ENCODE data around the gene MUC12.
"Not testable (repeated sequence)": the region's sequence is repeated elsewhere in the genome, so short reads cannot be mapped to it uniquely, and the experiment has no call there.

The MUC12 gene

DNA sequence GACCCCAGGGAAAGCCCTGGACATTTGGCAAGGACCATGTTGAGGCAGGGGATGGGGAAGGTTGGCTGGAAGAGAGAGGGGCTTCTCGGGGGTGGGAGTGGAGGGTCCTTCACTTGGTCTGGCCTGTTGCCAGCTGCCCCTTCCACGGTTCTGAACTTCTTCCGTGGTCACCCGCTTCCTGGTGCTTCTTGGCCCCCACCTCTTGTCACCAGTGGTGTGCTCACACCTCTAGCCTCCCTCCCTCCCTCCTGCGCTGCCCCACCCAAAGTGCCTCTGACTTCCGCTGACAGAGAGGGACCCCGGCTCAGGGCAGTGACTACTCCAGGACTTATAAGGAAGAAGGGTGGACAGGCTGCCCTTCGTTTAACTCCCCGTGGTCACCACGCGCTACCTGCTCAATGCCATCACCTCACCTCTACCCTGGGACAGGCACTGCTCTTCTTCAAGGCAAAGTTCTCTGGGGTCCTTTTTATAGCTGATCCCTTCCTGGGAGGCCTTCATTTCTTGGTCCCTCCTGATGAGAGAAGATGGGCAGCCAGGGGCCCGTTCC is at the start of gene MUC12:
Gene MUC12 (plus strand): TSS at position 500 of the 550 bp plus-strand sequence. CDS start 58 bp downstream, outside the sequence.
- H3K27ac Mint-ChIP-seq: no peak within 1 kb of the TSS
- peaks cover 2% of the 10 kb centered on the region for H3K36me3 Mint-ChIP-seq
- H3K4me3 Mint-ChIP-seq: no peak within 1 kb of the TSS
- peaks cover 29% of the 10 kb centered on the region for H3K27me3 Mint-ChIP-seq
- peaks cover 3% of the 10 kb centered on the region for H3K9me3 Mint-ChIP-seq (ENCODE audit: low read depth)
- H3K4me1 Mint-ChIP-seq (ENCODE audit: low read depth): peaks cover 23% of the 10 kb centered on the region

DNA sequence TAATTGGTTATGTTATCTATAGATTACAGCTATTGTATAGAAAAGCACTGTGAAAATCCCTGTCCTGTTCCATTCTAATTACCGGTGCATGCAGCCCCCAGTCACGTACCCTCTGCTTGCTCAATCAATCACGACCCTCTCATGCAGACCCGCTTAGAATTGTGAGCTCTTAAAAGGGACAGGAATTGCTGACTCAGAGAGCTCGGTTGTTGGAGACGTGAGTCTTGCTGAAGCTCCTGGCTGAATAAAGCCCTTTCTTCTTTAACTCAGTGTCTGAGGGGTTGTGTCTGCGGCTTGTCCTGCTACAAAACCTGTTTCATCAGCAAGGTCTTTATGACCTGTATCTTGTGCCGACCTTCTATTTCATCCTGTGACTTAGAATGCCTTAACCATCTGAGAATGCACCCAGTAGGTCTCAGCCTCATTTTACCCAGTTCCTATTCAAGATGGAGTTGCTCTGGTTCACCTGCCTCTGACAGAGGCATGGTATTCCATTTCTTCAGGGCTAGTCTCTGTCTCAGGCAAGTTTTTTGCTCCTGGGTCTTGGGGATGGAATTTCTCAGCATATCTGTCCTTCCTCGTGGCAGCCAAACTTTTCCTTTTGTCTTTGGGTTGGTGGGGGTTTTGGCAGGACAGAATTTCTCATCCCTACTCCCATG is 49.5 kb upstream of the MUC12 start:
- not testable (repeated sequence) for H3K27ac Mint-ChIP-seq, H3K4me3 Mint-ChIP-seq, H3K27me3 Mint-ChIP-seq

GRCh38 chr7:100921039-100921438 is 48.3 kb upstream of the MUC12 start:
- Mint-ChIP-seq H3K4me1 (ENCODE audit: low read depth) (no peaks in the 10 kb centered on the region), H3K9me3 (ENCODE audit: low read depth) (no peaks in the 10 kb centered on the region), H3K4me3 (no peak overlapping the region), H3K27me3 (peaks cover 9% of the 10 kb centered on the region), H3K36me3 (no peaks in the 10 kb centered on the region), H3K27ac (no peak overlapping the region)

More for the DNA sequence above, 49.5 kb upstream of the MUC12 start:
- not testable (repeated sequence) for H3K9me3 Mint-ChIP-seq (ENCODE audit: low read depth); H3K4me1 Mint-ChIP-seq (ENCODE audit: low read depth); H3K36me3 Mint-ChIP-seq

- H3K4me1 Mint-ChIP-seq (ENCODE audit: low read depth); H3K36me3 Mint-ChIP-seq; H3K9me3 Mint-ChIP-seq (ENCODE audit: low read depth); H3K27ac Mint-ChIP-seq; H3K4me3 Mint-ChIP-seq; H3K27me3 Mint-ChIP-seq: not testable (repeated sequence)
Measured at GRCh38 chr7:100923616-100924015, 45.7 kb upstream of the MUC12 start.

GRCh38 chr7:100929808-100930174 is 39.6 kb upstream of the MUC12 start:
- peaks cover 8% of the 10 kb centered on the region for H3K27me3 Mint-ChIP-seq
- no peaks in the 10 kb centered on the region for H3K4me1 Mint-ChIP-seq (ENCODE audit: low read depth)
- no peak overlapping the region for H3K4me3 Mint-ChIP-seq
- H3K9me3 Mint-ChIP-seq (ENCODE audit: low read depth): peaks cover 5% of the 10 kb centered on the region
- H3K36me3 Mint-ChIP-seq: no peaks in the 10 kb centered on the region
- H3K27ac Mint-ChIP-seq: no peak overlapping the region

DNA sequence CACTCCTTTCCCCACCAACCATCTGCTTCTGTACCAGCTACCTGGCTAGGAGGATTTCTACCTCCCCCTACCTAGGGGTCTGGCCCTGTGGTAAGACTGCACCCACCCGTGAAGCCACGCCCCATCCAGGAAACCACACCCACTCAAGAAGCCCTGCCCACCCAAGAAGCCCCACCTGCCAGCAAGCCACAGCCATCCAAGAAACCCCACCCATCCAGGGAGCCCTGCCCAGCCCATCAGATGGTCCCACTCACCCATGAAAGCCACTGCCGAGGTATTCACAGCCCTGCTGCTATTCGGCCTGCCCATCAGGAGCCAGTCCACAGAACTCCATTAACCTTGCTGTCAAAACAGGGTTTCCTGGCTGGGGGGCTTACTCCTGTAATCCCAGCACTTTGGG is 35.6 kb upstream of the MUC12 start:
- Mint-ChIP-seq H3K36me3 (no peaks in the 10 kb centered on the region), H3K27ac (no peak overlapping the region), H3K9me3 (ENCODE audit: low read depth) (peaks cover 5% of the 10 kb centered on the region), H3K4me3 (no peak overlapping the region), H3K4me1 (ENCODE audit: low read depth) (no peaks in the 10 kb centered on the region), H3K27me3 (peaks cover 8% of the 10 kb centered on the region)

GRCh38 chr7:100935381-100935780 is 34.0 kb upstream of the MUC12 start:
- H3K36me3 Mint-ChIP-seq; H3K27ac Mint-ChIP-seq; H3K27me3 Mint-ChIP-seq; H3K4me1 Mint-ChIP-seq (ENCODE audit: low read depth); H3K4me3 Mint-ChIP-seq: not testable (repeated sequence)
- peaks cover 10% of the 10 kb centered on the region for H3K9me3 Mint-ChIP-seq (ENCODE audit: low read depth)

DNA sequence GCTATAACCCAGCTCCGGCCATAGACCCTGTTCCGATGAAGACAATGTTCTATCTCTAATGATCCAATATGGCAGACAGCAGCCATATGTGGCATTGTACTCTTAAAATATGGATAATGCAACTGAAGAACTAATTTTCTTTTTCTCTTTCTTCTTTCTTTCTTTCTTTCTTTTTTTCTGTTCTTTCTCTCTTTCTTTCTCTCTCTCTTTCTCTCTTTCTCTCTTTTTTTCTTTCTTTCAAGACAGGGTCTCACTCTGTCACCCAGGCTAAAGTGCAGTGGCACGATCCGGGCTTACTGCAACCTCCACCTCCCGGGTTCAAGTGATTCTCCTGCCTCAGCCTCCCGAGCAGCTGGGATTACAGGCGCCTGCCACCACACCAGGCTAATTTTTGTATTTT is 33.2 kb upstream of the MUC12 start:
- H3K9me3 Mint-ChIP-seq (ENCODE audit: low read depth): peaks cover 11% of the 10 kb centered on the region
- H3K4me3 Mint-ChIP-seq, H3K36me3 Mint-ChIP-seq: not testable (repeated sequence)

GRCh38 chr7:100942045-100942774 is 27.2 kb upstream of the MUC12 start:
- Mint-ChIP-seq H3K4me1 (ENCODE audit: low read depth) (no peaks in the 10 kb centered on the region), H3K9me3 (ENCODE audit: low read depth) (peaks cover 6% of the 10 kb centered on the region), H3K36me3 (no peaks in the 10 kb centered on the region), H3K27me3 (peaks cover 13% of the 10 kb centered on the region), H3K27ac (no peak overlapping the region), H3K4me3 (no peak overlapping the region)

More for the DNA sequence above, 33.2 kb upstream of the MUC12 start:
- not testable (repeated sequence) for H3K4me1 Mint-ChIP-seq (ENCODE audit: low read depth); H3K27me3 Mint-ChIP-seq; H3K27ac Mint-ChIP-seq

- Mint-ChIP-seq H3K27me3 (peaks cover 13% of the 10 kb centered on the region), H3K36me3 (no peaks in the 10 kb centered on the region), H3K9me3 (ENCODE audit: low read depth) (peaks cover 6% of the 10 kb centered on the region), H3K4me3 (no peak overlapping the region), H3K27ac (no peak overlapping the region), H3K4me1 (ENCODE audit: low read depth) (no peaks in the 10 kb centered on the region)
Measured at GRCh38 chr7:100943693-100944092, 25.7 kb upstream of the MUC12 start.

DNA sequence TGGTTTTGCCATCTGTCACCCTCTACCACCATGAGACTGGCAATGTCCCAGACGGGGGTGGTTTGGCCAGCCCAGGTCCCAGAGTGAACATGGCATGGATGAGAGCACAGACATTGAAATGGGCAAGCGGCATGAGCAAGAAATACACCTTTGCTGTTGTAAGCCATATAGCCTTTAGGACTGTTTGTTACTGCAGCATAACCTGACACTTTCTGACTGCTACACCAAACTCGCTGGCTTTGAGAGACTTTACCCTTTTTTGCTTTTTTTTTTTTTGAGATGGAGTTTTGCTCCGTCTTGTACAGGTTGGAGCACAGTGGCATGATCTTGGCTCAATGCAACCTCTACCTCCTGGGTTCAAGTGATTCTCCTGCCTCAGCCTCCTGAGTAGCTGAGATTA is 25.2 kb upstream of the MUC12 start:
- Mint-ChIP-seq H3K27me3 (peaks cover 15% of the 10 kb centered on the region), H3K4me1 (ENCODE audit: low read depth) (no peaks in the 10 kb centered on the region), H3K9me3 (ENCODE audit: low read depth) (peaks cover 6% of the 10 kb centered on the region), H3K4me3 (no peak overlapping the region), H3K27ac (no peak overlapping the region), H3K36me3 (no peaks in the 10 kb centered on the region)

DNA sequence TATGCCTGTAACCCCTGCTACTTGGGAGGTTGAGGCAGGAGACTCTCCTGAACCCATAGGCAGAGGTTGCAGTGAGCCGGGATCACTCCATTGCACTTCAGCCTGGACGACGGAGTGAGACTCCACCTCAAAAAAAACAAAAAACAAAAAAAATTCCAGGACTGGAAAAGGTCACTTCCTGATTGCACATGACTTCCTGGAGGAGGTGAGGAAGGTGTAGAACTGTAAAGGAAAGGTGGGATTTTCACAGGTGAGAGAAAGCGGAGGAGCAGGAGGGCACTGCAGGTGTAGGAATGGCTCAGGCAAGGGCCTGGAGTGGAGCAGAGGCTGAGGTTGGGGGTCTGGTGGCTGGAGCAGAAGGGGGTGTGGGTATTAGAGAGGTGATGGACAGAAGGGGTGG is 23.3 kb upstream of the MUC12 start:
- Mint-ChIP-seq H3K4me3 (no peak overlapping the region), H3K4me1 (ENCODE audit: low read depth) (no peaks in the 10 kb centered on the region), H3K36me3 (no peaks in the 10 kb centered on the region), H3K27ac (no peak overlapping the region), H3K9me3 (ENCODE audit: low read depth) (no peaks in the 10 kb centered on the region), H3K27me3 (peaks cover 23% of the 10 kb centered on the region)

- no peaks in the 10 kb centered on the region for H3K9me3 Mint-ChIP-seq (ENCODE audit: low read depth)
- H3K4me1 Mint-ChIP-seq (ENCODE audit: low read depth): no peaks in the 10 kb centered on the region
- no peaks in the 10 kb centered on the region for H3K36me3 Mint-ChIP-seq
- H3K4me3 Mint-ChIP-seq: no peak overlapping the region
- peaks cover 23% of the 10 kb centered on the region for H3K27me3 Mint-ChIP-seq
- H3K27ac Mint-ChIP-seq: no peak overlapping the region
Measured at GRCh38 chr7:100946766-100947365, 22.5 kb upstream of the MUC12 start.

DNA sequence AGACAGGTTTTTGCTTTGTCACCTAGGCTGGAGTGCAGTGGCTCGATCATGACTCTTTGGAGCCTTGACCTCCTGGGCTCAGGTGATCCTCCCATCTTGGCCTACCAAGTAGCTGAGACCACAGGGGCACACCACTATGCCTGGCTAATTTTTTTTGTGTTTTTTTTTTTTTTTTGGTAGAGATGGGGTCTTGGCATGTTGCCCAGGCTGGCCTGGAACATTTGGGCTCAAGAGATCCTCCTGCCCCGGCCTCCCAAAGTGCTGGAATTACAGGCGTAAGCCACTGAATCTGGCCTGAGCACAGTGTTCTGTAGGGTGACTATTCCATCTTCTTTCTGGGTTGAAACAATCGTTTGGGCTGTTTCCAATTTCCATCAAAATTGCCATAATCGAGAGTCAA is 21.6 kb upstream of the MUC12 start:
- H3K36me3 Mint-ChIP-seq: no peaks in the 10 kb centered on the region

GRCh38 chr7:100949227-100949932 is 20.0 kb upstream of the MUC12 start, which contains the start of gene MUC3A:
MUC3A (plus strand) TSS chr7:100949534; CDS start chr7:100949625, 91 bp downstream.
- no peaks in the 10 kb centered on the region for H3K36me3 Mint-ChIP-seq
- H3K27me3 Mint-ChIP-seq: peaks cover 19% of the 10 kb centered on the region
- H3K9me3 Mint-ChIP-seq (ENCODE audit: low read depth): no peaks in the 10 kb centered on the region
- no peak within 1 kb of the TSS for H3K4me3 Mint-ChIP-seq
- H3K27ac Mint-ChIP-seq: no peak within 1 kb of the TSS
- no peaks in the 10 kb centered on the region for H3K4me1 Mint-ChIP-seq (ENCODE audit: low read depth)

More for the DNA sequence above, 21.6 kb upstream of the MUC12 start:
- no peak overlapping the region for H3K4me3 Mint-ChIP-seq
- H3K27me3 Mint-ChIP-seq: peaks cover 23% of the 10 kb centered on the region
- no peaks in the 10 kb centered on the region for H3K4me1 Mint-ChIP-seq (ENCODE audit: low read depth)
- no peak overlapping the region for H3K27ac Mint-ChIP-seq
- H3K9me3 Mint-ChIP-seq (ENCODE audit: low read depth): no peaks in the 10 kb centered on the region
